H9 (cell line): ENCODE measurements around the gene KIZ. TPM values are rescaled to one million over a fixed set of nuclear protein-coding genes. Genes with fewer than 3 reads are reported as not detected.

ENCODE experiments used
- DNase-seq: peaks from one replicate; pipeline ENCODE4 v3.0.0-alpha.2; 2017
- H2AFZ ChIP-seq: one replicate; pipeline ENCODE4 v1.6.1; 2013; ENCODE audit warnings: mild to moderate bottlenecking, low read length, control low read depth, moderate library complexity
- H2AK5ac ChIP-seq: 2 replicates; pipeline ENCODE4 v1.6.1; 2013; ENCODE audit warnings: low read length, control low read depth, mixed read lengths; ENCODE audit not compliant: insufficient read length
- H2BK120ac ChIP-seq: one replicate; pipeline ENCODE4 v1.6.1; 2013; ENCODE audit warnings: low read depth, mild to moderate bottlenecking, low read length, control low read depth, inconsistent platforms; ENCODE audit not compliant: poor library complexity, severe bottlenecking
- H2BK12ac ChIP-seq: 2 replicates; pipeline ENCODE4 v1.6.1; 2013; ENCODE audit warnings: low read length, control low read depth, mixed read lengths, low read depth; ENCODE audit not compliant: insufficient read length
- H2BK15ac ChIP-seq: 2 replicates; pipeline ENCODE4 v1.6.1; 2013; ENCODE audit warnings: low read depth, low read length, control low read depth
- H2BK20ac ChIP-seq: one replicate; pipeline ENCODE4 v1.6.1; 2013; ENCODE audit warnings: low read depth, mild to moderate bottlenecking, low read length, control low read depth, inconsistent platforms; ENCODE audit not compliant: poor library complexity, severe bottlenecking
- H2BK5ac ChIP-seq: 2 replicates; pipeline ENCODE4 v1.6.1; 2013; ENCODE audit warnings: low read length, control low read depth, mixed read lengths; ENCODE audit not compliant: insufficient read length
- H3K14ac ChIP-seq: 2 replicates; pipeline ENCODE4 v1.6.1; 2013; ENCODE audit warnings: low read length, control low read depth; ENCODE audit not compliant: insufficient read depth
- H3K18ac ChIP-seq: 2 replicates; pipeline ENCODE4 v1.6.1; 2013; ENCODE audit warnings: low read depth, mild to moderate bottlenecking, mixed read lengths, low read length, control low read depth; ENCODE audit not compliant: insufficient read length
- H3K23ac ChIP-seq: 2 replicates; pipeline ENCODE4 v1.6.1; 2013; ENCODE audit warnings: low read length, control low read depth, mixed read lengths, low read depth; ENCODE audit not compliant: insufficient read length
- H3K23me2 ChIP-seq: 2 replicates; pipeline ENCODE4 v1.6.1; 2013; ENCODE audit warnings: low read depth, mild to moderate bottlenecking, mixed read lengths, low read length, control low read depth; ENCODE audit not compliant: insufficient read length, poor library complexity, severe bottlenecking
- H3K27ac ChIP-seq: 2 replicates; pipeline ENCODE4 v1.5.1; 2013; ENCODE audit warnings: low read length, control low read depth, mixed read lengths, low read depth; ENCODE audit not compliant: insufficient read length
- H3K27me3 ChIP-seq: 2 replicates; pipeline ENCODE4 v1.6.1; 2013; ENCODE audit warnings: low read length, control low read depth, inconsistent platforms; ENCODE audit not compliant: insufficient read depth
- H3K4ac ChIP-seq: 2 replicates; pipeline ENCODE4 v1.6.1; 2013; ENCODE audit warnings: low read depth, mild to moderate bottlenecking, control low read depth, inconsistent platforms, low read length, moderate library complexity
- H3K4me1 ChIP-seq: 2 replicates; pipeline ENCODE4 v1.6.1; 2013; ENCODE audit warnings: low read length, control low read depth, inconsistent platforms; ENCODE audit not compliant: insufficient read depth
- H3K4me2 ChIP-seq: 2 replicates; pipeline ENCODE4 v1.6.1; 2013; ENCODE audit warnings: low read length, control low read depth, mixed read lengths; ENCODE audit not compliant: insufficient read length, insufficient read depth
- H3K56ac ChIP-seq: 2 replicates; pipeline ENCODE4 v1.6.1; 2013; ENCODE audit warnings: low read depth, mild to moderate bottlenecking, mixed read lengths, low read length, control low read depth; ENCODE audit not compliant: insufficient read length
- H3K79me1 ChIP-seq: 2 replicates; pipeline ENCODE4 v1.6.1; 2013; ENCODE audit warnings: low read depth, mild to moderate bottlenecking, moderate library complexity, low read length, control low read depth, inconsistent platforms; ENCODE audit not compliant: insufficient read depth, poor library complexity, severe bottlenecking
- H3K79me2 ChIP-seq: 2 replicates; pipeline ENCODE4 v1.6.1; 2013; ENCODE audit warnings: low read length, control low read depth, inconsistent platforms; ENCODE audit not compliant: insufficient read depth
- H3K9ac ChIP-seq: 2 replicates; pipeline ENCODE4 v1.6.1; 2013; ENCODE audit warnings: low read length, control low read depth, mixed read lengths; ENCODE audit not compliant: insufficient read length; ENCODE audit errors: extremely low read depth
- H3K9me3 ChIP-seq: one replicate; pipeline ENCODE4 v1.6.1; 2013; ENCODE audit warnings: low read depth, low read length, inconsistent platforms; ENCODE audit not compliant: control insufficient read depth
- H3T11ph ChIP-seq: one replicate; pipeline ENCODE4 v1.6.1; 2013; ENCODE audit warnings: mild to moderate bottlenecking, low read length, control low read depth, inconsistent platforms
- H4K20me1 ChIP-seq: one replicate; pipeline ENCODE4 v1.6.1; 2013; ENCODE audit not compliant: control insufficient read depth, insufficient read length, insufficient read depth
- H4K5ac ChIP-seq: 2 replicates; pipeline ENCODE4 v1.6.1; 2013; ENCODE audit warnings: low read depth, mild to moderate bottlenecking, mixed read lengths, low read length, control low read depth; ENCODE audit not compliant: insufficient read length
- H4K8ac ChIP-seq: replicated peaks from 2 replicates; pipeline ENCODE4 v1.6.1; 2013; ENCODE audit warnings: low read length, control low read depth, mixed read lengths, low read depth; ENCODE audit not compliant: insufficient read length
- H4K91ac ChIP-seq: 2 replicates; pipeline ENCODE4 v1.6.1; 2013; ENCODE audit warnings: low read depth, mild to moderate bottlenecking, moderate library complexity, mixed read lengths, low read length, control low read depth; ENCODE audit not compliant: insufficient read length
- H3K27ac Mint-ChIP-seq, 3 experiments: 2 replicates in 2 of 3; 3 replicates in 1 of 3; pipeline ENCODE4 v1.8.0; 2020 to 2021; ENCODE audit warnings: mixed read lengths in 3 of 3, mild to moderate bottlenecking in 1 of 3, moderate library complexity in 1 of 3
- H3K27me3 Mint-ChIP-seq: 2 replicates; pipeline ENCODE4 v1.8.0; 2021; ENCODE audit warnings: low read depth, mild to moderate bottlenecking, moderate library complexity, mixed read lengths
- H3K36me3 Mint-ChIP-seq, 3 experiments: 2 replicates in 2 of 3; 3 replicates in 1 of 3; pipeline ENCODE4 v1.8.0; 2020 to 2021; ENCODE audit warnings: low read depth in 3 of 3, mixed read lengths in 3 of 3; ENCODE audit not compliant: insufficient read depth in 1 of 3
- H3K4me1 Mint-ChIP-seq, 2 experiments: 2 replicates each; pipeline ENCODE4 v1.8.0; 2020; ENCODE audit warnings: mixed read lengths in 2 of 2
- H3K4me3 Mint-ChIP-seq, 2 experiments: 2 replicates in 1 of 2; 3 replicates in 1 of 2; pipeline ENCODE4 v1.8.0; 2020 to 2021; ENCODE audit warnings: mild to moderate bottlenecking in 2 of 2, mixed read lengths in 2 of 2, moderate library complexity in 1 of 2
- H3K9me3 Mint-ChIP-seq, 2 experiments: 2 replicates in 1 of 2; 3 replicates in 1 of 2; pipeline ENCODE4 v1.8.0; 2020; ENCODE audit warnings: mild to moderate bottlenecking in 2 of 2, mixed read lengths in 2 of 2, moderate library complexity in 1 of 2
- CTCF ChIP-seq: fragments of 200-600 bp; sonication (generic); conservative IDR thresholded peaks from 3 replicates; pipeline ENCODE4 v1.8.0; 2021; ENCODE audit warnings: antibody characterized with exemption, mild to moderate bottlenecking
- WGBS: extraction: QIAGEN DNeasy Blood & Tissue Kit; methylation state at CpG from one replicate; pipeline ENCODE4 v1.1.7; 2013; ENCODE audit warnings: missing lambda C conversion rate, low lambda C conversion rate, mixed read lengths; ENCODE audit not compliant: insufficient read length; ENCODE audit errors: extremely low coverage; 5-methylcytosine and 5-hydroxymethylcytosine counted together
- total RNA-seq: library from RNA; stranded (reverse); gene quantifications from 2 replicates; pipeline ENCODE4 v1.2.1, GENCODE V29; 2021

The KIZ gene
- total RNA-seq, 1 experiment from 2014 or later = 29.3 TPM

- Histone ChIP-seq H2BK20ac (no peak overlapping the region), H3K4me2 (no peak overlapping the region), H3K27me3 (no peaks in the 10 kb centered on the region), H3K27ac (no peak overlapping the region), H4K5ac (no peak overlapping the region), H2BK15ac (no peak overlapping the region), H2BK120ac (no peak overlapping the region), H4K91ac (no peak overlapping the region), H4K8ac (no peak overlapping the region), H3K23ac (no peak overlapping the region), H3K79me1 (no peaks in the 10 kb centered on the region), H2AK5ac (no peak overlapping the region), H3K9ac (no peak overlapping the region), H2BK12ac (no peak overlapping the region), H3K9me3 (no peaks in the 10 kb centered on the region), H3K14ac (no peak overlapping the region), H3K79me2 (no peaks in the 10 kb centered on the region), H3K23me2 (no peaks in the 10 kb centered on the region), H3K18ac (no peak overlapping the region), H2AFZ (no peak overlapping the region), H3K56ac (no peak overlapping the region), H4K20me1 (no peaks in the 10 kb centered on the region), H3T11ph (no peak overlapping the region), H3K4ac (no peak overlapping the region), H3K4me1 (peaks cover 5% of the 10 kb centered on the region; the same call in 1 of the 2 replicates), H2BK5ac (no peak overlapping the region)
- TF ChIP-seq CTCF = no peak
- Mint-ChIP-seq H3K4me3 (no peak overlapping the region), H3K4me1 (peaks cover 17 to 24% of the 10 kb centered on the region in 2 experiments), H3K36me3 (peaks cover 17 to 34% (median 23%) of the 10 kb centered on the region in 3 experiments), H3K27ac (peak overlapping the region in 1 of 3 experiments; percentile 22; a peak in 2 of 7 replicates), H3K27me3 (no peaks in the 10 kb centered on the region), H3K9me3 (peaks cover 10 to 15% of the 10 kb centered on the region in 2 experiments)
- no CpG with 5 or more reads among the region's 2 CpGs for WGBS
- DNase-seq = no peak
These were observed 47.6 kb downstream of the KIZ start for GRCh38 chr20:21173485-21173884.
